Gastrocnemius medialis (tissue), 4 donors: ENCODE data around the gene GPR137.

ENCODE experiments used
- CTCF ChIP-seq, 5 experiments: fragments of 450-650 bp in 3 of 5; fragments of 200-600 bp in 2 of 5; sonication (generic) in 2 of 5; IDR thresholded peaks in 4 of 5; conservative IDR thresholded peaks in 1 of 5; 1 replicate in 4 of 5; 2 replicates in 1 of 5; pipeline ENCODE4 v1.5.1; 2016 to 2019; ENCODE audit warnings: antibody characterized with exemption in 5 of 5, mild to moderate bottlenecking in 3 of 5, moderate library complexity in 3 of 5
- POLR2A ChIP-seq, 2 donors: fragments of 450-650 bp; IDR thresholded peaks; one replicate each; pipeline ENCODE4 v1.6.1; 2017; ENCODE audit warnings: antibody characterized with exemption in 2 of 2, mild to moderate bottlenecking in 2 of 2, moderate library complexity in 2 of 2

- TF ChIP-seq CTCF (IDR thresholded peaks at IDR 0.05 in 4 of 5, conservative IDR thresholded peaks at IDR 0.05 in 1 of 5) (no peak), POLR2A (IDR thresholded peaks at IDR 0.05) (no peak)
These were observed 48.1 kb upstream of the GPR137 start for GRCh38 chr11:64237484-64237951.
